ENCODE results near the gene KRT73.

DNA sequence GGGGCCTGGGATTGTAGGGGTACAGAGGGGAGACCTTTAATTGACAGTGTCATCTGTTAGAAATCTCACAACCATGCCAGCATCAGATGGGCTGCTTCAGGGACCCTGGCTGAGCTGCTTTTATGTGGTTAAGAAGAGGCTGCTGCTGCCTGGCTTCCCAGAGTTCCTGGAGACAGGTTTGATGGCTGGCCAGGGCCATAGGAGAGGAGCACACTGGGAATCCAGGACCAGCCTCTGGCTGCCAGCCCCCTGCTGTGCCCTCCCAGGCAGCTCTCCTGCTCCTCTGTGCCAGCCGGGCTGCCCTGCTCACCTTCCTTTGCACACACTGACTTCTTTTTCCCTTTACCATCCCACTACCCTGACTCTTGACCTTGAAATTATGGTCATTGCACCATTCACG, 507 bp upstream of the KRT73 start:
- TF ChIP-seq CTCF (IDR thresholded peaks at IDR 0.05; ENCODE audit: poor library complexity) (no peak), EZH2 (IDR thresholded peaks at IDR 0.05; ENCODE audit: borderline replicate concordance) (no peak), EZH2phosphoT487 (IDR thresholded peaks at IDR 0.05; ENCODE audit: low read depth, severe bottlenecking, unreplicated experiment) (no peak)
